ENCODE data around the gene KSR1.
A peak's percentile ranks its signal among the peaks of the same experiment; 100 is the strongest.

KSR1 gene

DNA sequence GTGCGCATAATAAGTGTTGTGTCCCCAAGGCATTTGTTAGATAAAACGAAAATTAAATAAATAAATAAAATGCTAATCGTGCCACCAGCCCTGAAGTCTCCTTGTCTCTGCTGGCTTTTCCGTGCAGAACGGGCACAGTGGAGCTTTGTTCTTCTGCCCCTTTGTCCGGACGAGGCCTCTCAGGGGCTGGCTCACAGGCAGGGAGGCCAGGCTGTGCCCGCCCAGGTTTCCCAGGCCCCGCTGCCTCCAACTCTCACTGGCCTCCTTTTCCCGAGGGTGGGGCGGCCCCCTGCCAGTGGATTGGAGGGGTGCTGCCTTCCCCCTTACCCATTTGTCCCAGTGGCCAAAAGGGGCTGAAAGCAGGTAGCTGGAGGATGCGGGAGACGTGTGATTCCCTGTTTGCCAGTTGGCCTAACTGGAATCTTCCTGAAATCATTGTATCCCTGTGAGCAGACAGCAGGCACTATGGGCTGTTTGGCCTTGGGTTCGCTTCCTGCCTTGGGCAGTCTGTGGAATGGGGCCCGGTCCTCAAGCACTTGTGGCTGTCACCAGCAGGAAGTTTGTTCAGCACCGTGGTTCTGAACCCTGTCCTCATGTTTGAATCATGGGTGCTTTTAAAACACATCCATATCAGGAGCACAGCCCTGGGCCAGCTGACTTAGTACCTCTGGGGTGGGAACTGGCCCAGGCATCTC is 64.4 kb downstream of the KSR1 start:
- no peak for DNase-seq

DNA sequence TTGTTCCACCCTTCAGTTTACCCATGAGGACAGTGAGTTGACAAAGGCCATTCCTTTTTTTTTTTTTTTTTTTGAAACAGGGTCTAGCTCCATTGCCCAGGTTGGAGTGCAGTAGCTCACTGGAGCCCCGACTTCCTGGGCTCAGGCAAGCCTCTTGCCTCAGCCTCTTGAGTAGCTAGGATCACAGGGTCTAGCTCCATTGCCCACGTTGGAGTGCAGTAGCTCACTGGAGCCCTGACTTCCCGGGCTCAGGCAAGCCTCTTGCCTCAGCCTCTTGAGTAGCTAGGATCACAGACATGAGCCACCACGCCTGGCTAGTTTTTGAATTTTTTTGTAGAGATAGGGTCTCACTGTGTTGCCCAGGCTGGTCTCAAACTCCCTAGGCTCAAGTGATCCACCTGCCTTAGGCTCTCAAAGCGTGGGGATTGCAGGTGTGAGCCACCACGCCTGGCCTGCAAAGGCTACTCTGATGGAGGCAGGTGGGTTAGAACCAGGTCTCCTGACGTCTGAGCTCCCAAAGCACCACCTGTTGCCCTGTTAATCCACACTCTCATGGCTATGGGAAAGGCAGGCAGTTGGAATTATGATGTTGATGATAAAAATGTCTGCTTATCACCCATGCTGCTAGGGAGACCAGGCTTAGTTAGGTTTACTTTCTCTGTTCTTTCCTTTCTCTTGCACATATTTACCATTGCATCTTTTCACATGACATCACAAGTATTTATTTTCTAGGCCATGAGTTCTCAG is 65.2 kb downstream of the KSR1 start:
- DNase-seq: no peak

DNA sequence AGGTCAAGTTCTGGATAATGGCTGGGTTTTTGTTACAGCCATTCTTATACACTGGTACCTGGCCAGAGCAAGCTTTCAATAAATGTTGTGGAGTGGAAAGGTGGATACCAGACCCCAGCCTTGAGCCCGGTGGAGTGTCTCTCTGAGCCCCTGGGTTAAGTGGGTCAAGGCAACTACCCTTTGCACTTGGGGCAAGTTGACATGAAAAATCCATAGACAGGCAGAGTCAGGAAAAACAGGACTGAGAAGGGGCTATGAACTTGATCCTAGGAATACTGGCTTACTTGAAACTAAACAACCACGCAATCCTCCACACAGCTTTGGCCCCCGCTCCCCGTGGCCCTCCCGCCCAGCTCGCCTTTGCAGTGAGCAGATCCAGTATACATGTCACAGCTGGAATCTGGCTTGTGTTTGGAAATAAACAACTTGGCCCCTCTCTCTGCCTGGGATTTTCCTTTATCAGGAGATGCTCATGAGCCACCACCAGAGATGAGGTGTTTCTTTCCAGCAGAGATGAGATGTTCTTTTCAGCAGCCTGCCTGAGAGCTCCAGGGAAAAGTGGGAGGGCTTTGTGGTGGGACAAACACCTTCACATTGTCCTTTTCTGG is 65.9 kb downstream of the KSR1 start:
- no peak for DNase-seq

DNA sequence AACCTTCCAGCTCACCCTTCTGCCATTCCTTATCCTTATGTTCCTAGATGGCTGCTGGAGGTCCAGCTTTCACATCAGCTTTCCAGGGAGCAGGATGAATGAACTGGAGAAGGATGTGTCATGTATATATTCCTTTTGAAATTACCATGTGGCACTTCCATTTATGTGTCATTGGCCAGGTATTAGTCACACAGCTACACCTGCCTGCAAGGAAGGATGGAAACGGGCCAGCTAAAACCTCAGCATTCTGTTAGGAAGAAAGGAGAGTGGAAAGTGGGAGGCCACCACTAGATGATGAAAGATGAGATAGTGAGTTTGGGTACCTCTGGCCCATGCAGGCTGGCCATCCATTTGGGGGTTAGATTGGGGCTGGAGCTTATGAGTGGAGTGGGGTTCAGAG is 67.5 kb downstream of the KSR1 start:
- DNase-seq: no peak

DNA sequence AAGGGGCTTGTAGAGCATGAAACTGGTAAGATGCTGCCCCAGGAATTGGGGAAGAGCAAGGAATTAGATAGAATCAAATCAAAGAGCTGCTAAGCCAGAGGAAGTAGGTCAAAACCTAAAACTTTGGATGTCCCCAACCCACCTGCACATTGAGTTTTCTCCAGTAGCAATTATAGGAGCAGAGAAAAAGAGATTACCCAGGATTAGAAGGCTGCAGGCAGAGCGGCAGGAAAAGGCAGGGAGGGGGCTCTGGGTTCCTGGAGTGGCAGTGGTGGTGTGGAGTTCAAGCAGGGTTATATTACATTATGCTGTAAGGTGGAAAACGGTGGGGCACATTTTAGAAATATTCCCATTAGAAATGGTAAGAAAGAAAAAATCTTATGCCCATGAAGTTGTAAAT is 68.3 kb downstream of the KSR1 start:
- no peak for DNase-seq

DNA sequence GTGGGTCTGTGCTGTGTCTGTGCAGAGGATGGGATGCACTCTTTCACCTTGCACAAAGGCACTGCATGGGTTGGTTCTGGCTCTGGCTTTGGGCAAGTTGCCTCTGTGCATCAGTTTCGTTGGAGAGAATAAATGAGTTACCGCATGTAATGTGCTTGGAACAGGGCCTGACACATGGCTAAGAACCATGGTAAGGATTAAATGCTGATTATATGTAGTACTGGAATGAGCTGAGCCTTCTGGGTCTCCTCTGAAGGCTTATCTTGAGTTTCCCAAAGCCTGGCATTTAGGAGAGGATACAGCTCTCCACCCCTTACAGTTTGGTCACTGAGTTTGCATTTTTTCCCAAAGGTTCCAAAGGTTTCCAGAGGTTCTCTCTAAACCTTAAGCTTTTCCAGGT is 69.1 kb downstream of the KSR1 start:
- DNase-seq: no peak

DNA sequence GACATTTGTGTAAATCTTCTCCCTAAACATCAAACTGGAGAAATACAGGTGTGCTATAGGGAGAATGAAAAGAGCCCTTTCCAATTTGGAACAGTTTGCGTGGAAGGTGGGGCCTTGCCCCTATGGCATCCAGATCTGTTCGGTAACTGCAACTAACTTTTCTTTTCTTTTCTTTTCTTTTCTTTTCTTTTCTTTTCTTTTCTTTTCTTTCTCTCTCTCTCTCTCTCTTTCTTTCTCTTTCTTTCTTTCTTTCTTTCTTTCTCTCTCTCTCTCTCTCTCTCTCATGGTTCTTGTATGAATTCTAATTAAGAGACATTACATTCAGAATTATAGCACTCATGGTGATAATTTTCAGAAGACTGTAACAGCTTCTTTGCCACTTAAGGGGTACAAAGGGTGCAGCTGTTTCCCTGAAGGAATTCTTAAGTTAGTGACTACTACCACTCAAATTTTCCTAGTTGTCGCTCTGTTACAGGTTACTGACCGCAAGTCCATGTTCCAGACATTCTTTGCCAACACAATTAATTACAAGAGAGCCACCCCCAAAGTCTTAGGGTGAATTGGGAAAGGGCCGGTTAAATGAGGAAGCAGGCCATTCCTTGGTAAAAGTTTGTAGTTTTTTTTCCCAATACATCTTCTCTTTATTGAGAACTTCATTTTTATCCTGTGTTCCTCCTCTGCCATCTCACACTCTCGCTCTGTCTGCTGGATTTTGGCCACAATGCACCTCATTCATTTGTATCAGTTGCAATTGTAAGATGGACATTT is 69.8 kb downstream of the KSR1 start:
- DNase-seq: no peak

DNA sequence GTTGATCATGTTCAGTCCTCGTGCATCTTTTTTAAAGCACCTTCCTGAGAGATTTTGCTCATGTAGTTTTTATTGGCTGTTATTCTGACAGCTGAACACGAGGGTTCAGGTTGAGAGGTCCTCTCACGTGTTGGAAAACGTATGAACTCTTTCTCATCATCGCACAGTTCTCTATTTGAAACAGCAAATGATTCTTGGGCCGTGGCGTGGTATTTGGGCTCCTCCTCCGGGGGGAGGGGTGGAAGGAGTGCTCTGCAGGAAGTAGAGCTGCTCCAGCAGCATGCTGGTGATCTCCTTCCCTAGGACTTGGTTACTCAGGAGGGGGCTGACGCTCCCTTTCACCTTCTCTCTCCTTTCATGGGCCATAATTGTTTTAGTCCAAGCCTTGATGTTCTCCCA is 70.4 kb downstream of the KSR1 start:
- peak; percentile 80 for DNase-seq

DNA sequence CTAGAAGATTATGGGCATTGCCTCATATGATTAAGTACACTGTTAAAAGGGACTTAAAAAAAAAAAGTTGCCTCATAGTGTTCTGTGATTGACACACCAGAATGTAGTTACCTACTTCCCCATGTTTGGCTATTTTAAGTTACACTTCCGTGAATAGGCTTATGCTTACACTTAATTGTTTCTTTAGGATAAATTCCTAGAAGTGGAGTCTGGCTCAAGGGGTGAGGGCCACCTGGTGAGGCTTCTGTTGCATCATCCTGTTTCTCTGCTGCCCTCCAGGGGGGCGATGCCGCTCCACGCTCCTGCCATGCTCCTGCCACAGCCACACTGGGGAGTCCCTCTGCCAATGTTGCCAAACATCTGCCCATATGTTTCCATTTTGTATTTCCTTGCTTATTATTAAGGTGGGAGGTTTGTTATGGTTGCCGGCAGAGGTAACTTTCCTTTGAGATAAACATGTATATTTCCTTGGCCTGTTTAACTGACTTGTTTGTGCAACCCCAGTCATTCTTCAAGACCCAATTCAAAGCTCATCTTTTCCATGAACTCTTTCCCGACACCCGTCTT is 73.1 kb downstream of the KSR1 start:
- no peak for DNase-seq

DNA sequence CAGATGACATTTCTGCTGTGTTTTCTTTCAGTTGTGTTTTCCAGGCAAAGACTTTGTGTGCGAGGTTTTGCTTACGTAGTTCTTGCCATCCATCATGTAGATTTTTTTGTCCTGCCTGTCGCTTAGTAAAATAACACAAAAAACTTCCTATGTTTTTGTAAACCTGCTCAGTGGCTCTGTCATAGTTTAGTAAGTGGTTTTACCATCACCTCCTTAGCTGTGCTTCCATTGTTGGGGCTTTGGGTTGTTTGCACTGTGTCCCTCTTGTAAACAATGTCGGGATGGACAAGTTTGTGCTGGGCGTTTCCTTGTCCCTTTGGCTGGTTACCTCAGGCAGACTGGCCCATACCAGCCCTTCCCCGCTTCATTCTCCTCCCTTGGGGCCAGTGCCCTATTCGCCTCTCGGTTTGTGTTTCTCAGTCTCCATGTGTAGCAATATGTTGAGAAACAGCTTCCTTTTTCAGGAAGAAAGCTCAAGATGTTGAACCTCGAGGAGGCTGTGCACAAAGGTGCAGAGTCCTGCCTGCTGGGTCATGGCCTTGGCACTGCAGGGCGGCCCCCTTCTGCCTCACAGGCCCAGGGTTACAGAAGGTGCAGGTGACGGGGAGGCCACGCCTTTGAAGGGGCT is 74.6 kb downstream of the KSR1 start:
- DNase-seq: no peak

DNA sequence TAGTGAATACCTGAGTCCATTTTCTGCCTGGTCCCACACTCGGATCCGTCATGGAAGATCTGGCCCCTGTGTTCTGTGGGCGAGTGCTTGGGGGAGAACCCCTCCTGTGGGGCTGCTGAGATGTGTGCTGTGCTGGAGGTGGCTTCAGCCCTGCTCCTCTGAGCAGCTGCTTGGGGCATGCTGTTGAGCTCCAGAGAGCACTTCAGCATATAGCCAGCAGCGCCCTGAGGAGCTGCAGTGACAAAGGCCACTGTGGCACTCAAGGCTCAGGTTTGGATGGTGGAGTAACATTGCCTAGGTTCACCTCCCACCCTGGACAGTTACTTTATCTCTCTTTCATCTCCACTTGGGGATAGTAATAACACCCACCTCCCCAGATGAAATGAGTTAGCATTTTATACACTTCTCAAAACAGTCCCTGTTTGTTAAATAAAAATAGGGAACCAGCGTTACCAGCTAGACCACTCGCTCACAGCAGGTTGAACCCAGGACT is 75.3 kb downstream of the KSR1 start:
- no peak for DNase-seq

DNA sequence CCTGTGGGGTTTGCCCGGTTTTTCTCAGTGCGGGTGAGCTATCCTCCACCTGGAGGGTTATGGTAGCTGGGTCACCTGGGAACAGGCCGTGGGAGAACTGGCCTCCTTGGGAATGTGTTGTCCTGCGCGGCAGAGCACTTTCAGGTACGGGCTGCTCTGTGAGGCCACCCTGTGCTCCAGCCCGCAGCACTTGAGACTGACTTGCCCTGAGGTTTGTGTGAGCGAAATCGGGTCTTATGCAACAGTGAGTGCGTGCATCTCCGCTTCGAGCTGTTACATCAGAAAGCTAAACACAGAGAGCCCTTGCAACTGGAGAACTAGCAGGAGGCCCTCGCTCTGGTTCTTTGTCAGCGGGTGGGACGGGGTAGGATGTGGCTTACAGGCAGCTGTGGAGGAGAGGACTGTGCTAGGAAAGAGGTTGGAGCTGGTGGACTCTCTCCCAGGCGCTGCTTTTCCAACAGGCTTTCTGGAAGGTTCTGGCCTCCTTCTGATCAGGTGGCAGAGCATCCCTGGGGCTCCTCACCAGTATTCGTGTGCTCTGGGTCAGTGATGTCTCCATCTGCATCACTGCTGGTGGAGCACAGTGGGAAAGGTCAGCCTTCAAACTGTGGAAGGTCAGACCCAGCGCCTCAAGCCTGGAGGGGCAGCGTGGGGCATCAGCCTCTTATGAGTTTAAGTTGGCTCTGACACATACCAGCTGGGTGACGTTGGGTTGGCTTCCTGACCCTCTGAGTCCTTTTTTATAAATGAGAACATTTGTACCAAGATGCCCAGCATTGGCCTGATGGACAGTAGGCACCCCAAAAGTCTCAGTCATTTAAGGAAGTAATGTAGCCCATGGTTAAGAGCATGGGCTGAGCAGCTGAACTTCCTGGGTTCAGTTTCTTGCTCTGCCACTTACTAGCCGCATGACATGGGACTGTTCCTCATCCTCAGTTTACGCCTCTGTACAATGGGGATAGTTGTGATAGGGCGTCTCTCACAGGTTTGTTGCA is 76.3 kb downstream of the KSR1 start:
- DNase-seq: peak; percentile 85

DNA sequence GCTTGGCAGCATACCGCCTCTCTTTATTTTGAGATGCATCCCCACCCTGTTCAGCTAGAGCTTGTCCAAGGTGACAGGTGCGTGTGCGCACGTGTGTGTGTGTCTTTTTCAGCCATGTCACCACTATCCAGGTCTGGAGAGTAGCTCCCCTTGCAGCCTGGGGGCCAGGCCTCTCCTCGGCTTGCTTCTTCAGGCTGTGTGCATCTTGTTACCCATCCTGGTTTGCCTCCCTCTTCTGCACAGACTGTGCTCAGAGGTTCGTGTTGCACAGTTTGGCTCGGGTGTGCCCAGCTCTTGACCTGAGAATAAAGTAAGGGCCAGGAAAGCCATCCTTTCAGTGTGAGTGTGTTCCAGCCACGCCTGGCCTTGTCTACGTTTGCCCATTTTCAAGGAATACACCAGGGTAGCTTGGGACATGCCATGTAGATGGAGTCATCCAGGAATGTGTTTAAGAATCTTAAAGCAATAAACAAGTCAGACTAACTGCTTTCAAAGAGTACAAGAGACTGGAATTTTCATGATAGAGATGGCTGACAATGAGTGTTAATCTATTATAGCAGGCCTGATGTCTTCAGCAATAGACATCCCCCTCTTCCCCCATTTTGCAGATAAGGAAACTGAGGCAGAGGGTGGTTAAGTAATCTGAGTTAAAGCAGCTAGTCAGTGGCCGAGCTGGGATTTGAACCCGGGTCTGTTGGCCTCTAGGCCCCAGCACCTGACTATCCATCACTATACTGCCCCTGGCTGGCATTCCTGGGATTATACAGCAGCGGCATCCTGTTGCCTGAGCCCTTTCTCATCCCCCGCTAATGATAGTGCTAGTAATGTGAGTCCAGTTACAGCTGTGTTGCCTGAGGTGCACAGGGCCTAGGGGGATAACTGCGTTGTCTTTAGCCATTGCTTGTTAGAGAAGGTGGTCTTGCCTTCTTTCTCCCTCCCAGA is 77.9 kb downstream of the KSR1 start:
- peak; percentile 94 for DNase-seq

DNA sequence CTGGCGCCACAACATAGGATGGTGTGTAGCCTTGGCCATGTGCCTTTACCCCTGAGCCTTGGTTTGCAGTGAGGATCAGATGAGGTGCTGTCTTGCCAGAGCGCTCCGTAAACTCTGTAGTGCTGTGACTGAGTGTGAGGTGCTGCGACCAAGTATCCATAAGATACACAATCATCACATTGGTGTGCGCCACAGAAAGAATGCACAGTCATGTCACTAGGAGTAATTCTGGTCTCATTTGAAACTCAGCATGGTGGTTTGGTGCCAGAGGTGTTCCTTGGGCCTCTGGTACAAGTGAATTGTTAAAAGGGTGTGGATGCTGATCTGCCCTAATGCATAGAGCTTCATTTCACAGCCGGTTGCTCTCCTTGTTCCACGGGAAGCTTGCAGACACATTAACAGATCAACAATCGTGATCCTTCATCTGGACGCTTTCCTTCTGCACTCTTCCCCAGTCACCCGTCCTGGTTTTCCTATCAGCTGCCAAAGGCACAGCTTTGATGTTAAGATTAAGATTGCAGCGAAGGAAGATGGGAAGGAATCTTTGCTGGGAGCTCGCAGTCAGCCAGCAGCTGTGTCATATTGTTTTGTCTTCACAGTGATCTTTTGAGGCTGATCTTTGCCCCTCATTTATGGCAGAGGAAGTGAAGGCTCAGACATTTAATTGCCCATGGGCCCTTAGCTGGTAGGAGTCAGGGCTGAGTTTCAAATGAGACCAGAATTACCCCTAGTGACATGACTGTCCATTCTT is 79.1 kb downstream of the KSR1 start:
- peak; percentile 84 for DNase-seq

DNA sequence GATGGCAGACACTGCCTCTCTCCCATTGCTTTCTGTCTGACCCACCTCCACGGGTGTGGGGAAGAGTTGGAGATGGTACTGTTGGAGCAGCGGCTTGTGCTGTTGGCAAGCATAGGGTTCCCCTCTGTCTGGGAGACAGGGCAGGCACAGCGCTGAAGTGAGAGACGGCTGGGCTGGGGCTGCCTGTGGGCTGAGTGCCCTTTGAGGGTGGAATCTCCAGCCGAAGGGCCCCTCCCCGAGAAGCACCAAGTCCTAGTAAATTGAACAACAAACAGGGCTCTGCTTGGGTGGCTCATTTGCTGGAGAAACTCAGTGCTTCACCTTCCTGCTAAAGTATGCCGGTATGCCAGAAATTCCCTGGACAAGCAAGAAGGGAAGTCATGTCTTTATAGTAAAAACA is 79.7 kb downstream of the KSR1 start:
- DNase-seq: peak; percentile 89

DNA sequence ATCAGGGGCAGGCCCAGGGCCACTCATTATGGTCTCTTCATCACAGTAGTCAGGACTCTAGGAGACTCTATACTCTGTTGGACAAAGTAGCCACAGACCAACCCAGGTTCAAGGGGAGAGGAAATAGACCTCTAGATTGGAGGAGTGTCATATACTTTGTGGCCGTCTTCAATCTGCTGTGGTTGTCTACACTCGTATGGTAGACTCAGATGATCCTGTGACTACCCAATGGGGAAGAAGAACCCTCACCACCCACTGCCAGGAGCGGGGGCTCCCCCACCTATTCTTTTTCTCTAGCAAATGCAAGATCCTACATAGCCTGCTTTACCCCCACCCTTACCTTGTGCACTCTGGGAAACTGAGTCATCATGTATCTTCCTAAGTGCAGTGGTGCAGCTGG is 80.5 kb downstream of the KSR1 start:
- DNase-seq: no peak

DNA sequence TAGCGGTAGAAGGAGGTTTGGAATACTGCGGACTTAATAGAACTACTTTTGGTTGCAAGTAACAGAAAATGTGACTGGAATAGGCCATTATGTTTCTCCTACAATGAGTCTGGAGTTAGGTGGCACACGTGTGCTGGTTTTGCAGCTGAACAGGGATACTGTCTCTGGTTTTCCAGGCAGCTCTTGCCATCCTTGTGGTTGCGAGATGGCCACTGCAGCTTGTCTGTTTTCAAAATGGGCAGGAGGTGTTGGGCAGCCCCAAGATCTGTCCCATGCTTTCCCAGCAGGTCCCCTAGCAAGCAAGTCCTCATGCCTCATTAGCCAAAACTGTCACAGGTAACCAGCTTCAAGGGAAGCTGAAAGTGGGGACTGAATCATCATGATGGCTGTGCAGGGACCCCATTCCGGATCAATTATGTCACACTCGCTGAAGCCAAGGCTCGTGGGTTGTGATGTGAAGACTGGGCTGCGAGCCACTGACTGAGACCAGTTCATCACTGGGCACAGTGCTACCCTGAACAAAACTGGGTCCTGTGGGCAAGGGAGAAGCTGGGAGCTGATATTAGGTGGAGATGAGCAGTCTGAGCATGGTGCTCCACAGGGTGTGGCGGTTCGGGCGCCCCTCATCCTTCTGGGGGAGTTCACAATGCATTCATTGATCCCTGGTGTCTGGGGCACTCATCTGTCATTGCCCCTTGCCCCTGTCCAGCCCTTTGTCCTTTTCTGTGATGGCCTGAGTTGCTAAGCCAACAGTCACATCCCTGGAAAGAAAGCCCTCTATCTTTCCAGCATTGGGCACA is 82.1 kb downstream of the KSR1 start:
- DNase-seq: no peak

DNA sequence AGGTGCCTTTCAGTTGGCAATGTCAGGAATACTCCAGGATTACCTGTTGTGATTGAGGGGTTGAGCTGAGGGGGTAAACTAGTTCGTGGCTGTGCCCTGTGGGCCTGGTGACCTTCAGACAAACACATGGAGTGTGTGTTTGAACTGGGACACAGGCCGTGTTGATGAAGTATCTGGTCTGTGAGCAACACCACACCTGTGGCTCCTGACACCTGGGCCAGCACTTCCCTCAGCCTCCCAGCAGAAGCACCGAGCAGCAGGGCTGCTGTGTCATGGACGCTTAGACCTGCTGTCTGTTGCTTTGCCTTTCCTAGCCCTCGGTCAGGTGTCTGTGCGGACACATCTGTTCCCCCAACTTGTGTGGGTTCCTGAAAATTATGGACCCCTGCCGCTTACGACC is 82.9 kb downstream of the KSR1 start:
- no peak for DNase-seq

Data from islet precursor cell (in vitro differentiated cells).